Gastrocnemius medialis (tissue), 4 donors: Measurements from ENCODE around the gene KCNIP4. TPM values are rescaled to one million over a fixed set of nuclear protein-coding genes. Genes with fewer than 3 reads are reported as not detected.

Experiments
- ATAC-seq, 2 donors: fragments of 150-250 bp; one replicate each; pipeline ENCODE4 v1.9.1; 2016
- DNase-seq, 2 donors: peaks; one replicate each; pipeline ENCODE4 v3.0.0-alpha.2; 2019
- H3K27ac ChIP-seq, 4 donors: fragments of 200-600 bp; sonication (generic); 1 replicate in 1 of 4; 2 replicates in 3 of 4; pipeline ENCODE4 v1.5.1; 2016 to 2018; ENCODE audit warnings: mild to moderate bottlenecking in 2 of 4, moderate library complexity in 1 of 4
- H3K27me3 ChIP-seq, 3 donors: fragments of 200-600 bp; sonication (generic) in 2 of 3; 1 replicate in 1 of 3; 2 replicates in 2 of 3; pipeline versions ENCODE4 v1.5.1 to v1.6.0; 2016 to 2019; ENCODE audit warnings: mild to moderate bottlenecking in 1 of 3, moderate library complexity in 1 of 3
- H3K36me3 ChIP-seq, 2 donors: fragments of 200-600 bp; sonication (generic) in 1 of 2; one replicate each; pipeline ENCODE4 v1.5.1; 2017 to 2018
- H3K4me1 ChIP-seq, 2 donors: fragments of 200-600 bp; sonication (generic) in 1 of 2; one replicate each; pipeline ENCODE4 v1.5.1; 2016 to 2017; ENCODE audit warnings: mild to moderate bottlenecking in 2 of 2
- H3K4me3 ChIP-seq, 4 donors: fragments of 200-600 bp; sonication (generic) in 3 of 4; 1 replicate in 1 of 4; 2 replicates in 3 of 4; pipeline ENCODE4 v1.5.1; 2016 to 2019; ENCODE audit warnings: mild to moderate bottlenecking in 2 of 4
- H3K9me3 ChIP-seq, 3 donors: fragments of 200-600 bp; sonication (generic) in 2 of 3; 1 replicate in 1 of 3; 2 replicates in 2 of 3; pipeline ENCODE4 v1.5.1; 2016 to 2019
- CTCF ChIP-seq, 5 experiments: fragments of 450-650 bp in 3 of 5; fragments of 200-600 bp in 2 of 5; sonication (generic) in 2 of 5; IDR thresholded peaks in 4 of 5; conservative IDR thresholded peaks in 1 of 5; 1 replicate in 4 of 5; 2 replicates in 1 of 5; pipeline ENCODE4 v1.5.1; 2016 to 2019; ENCODE audit warnings: antibody characterized with exemption in 5 of 5, mild to moderate bottlenecking in 3 of 5, moderate library complexity in 3 of 5
- POLR2A ChIP-seq, 2 donors: fragments of 450-650 bp; IDR thresholded peaks; one replicate each; pipeline ENCODE4 v1.6.1; 2017; ENCODE audit warnings: antibody characterized with exemption in 2 of 2, mild to moderate bottlenecking in 2 of 2, moderate library complexity in 2 of 2
- in situ Hi-C, 4 donors: fragments of 200-750 bp; cut with MboI; loops; one replicate each; pipeline versions ENCODE4 v1.15.0 to v1.8.0; 2017; ENCODE audit warnings: low sequenced_read_pairs in 4 of 4
- intact Hi-C: fragments of 100-400 bp; cut with DNase I; formaldehyde crosslinking; loops from one replicate; pipeline ENCODE4 v1.15.1; 2023; ENCODE audit warnings: low total_unique reads
- total RNA-seq, 4 donors: library from RNA; depleted of rRNA; stranded (reverse); fragments of >200 nt; gene quantifications; one replicate each; pipeline versions ENCODE4 v1.1.0 to v1.2.3, GENCODE V29; 2016

KCNIP4 gene
- total RNA-seq, 4 donors from 2014 or later: not detected

- no peaks in the 10 kb centered on the region for H3K4me1 ChIP-seq
- no peak for TF ChIP-seq CTCF (IDR thresholded peaks at IDR 0.05 in 4 of 5, conservative IDR thresholded peaks at IDR 0.05 in 1 of 5)
- TF ChIP-seq POLR2A (IDR thresholded peaks at IDR 0.05): no peak
- intact Hi-C loops (loop anchor here (10.0 kb wide), 1 partner anchor 365 kb away; no protein-coding TSS in a partner anchor), in situ Hi-C loops (loop anchor here in 1 of 4 donors (25.0 kb wide), 1 partner anchor 377 kb away; no protein-coding TSS in a partner anchor)
- no peak overlapping the region for H3K27ac ChIP-seq
- no peak for DNase-seq
- no peaks in the 10 kb centered on the region for H3K36me3 ChIP-seq
- H3K9me3 ChIP-seq: no peaks in the 10 kb centered on the region
- H3K4me3 ChIP-seq: no peak overlapping the region
- H3K27me3 ChIP-seq: no peaks in the 10 kb centered on the region
- no peak for ATAC-seq
Observed at GRCh38 chr4:21139327-21139726, 809.2 kb downstream of the KCNIP4 start.

GRCh38 chr4:21136051-21136630 is 812.4 kb downstream of the KCNIP4 start:
- no peak overlapping the region for H3K4me3 ChIP-seq
- H3K27ac ChIP-seq: no peak overlapping the region
- ATAC-seq (no peak), DNase-seq (no peak)
- TF ChIP-seq POLR2A (IDR thresholded peaks at IDR 0.05): no peak
- TF ChIP-seq CTCF (IDR thresholded peaks at IDR 0.05 in 4 of 5, conservative IDR thresholded peaks at IDR 0.05 in 1 of 5): no peak
- no peaks in the 10 kb centered on the region for H3K9me3 ChIP-seq
- no peaks in the 10 kb centered on the region for H3K36me3 ChIP-seq
- H3K27me3 ChIP-seq: no peaks in the 10 kb centered on the region
- H3K4me1 ChIP-seq: no peaks in the 10 kb centered on the region
- intact Hi-C loops (loop anchor here (10.0 kb wide), 1 partner anchor 361 kb away; no protein-coding TSS in a partner anchor), in situ Hi-C loops (loop anchor here in 1 of 4 donors (25.0 kb wide), 1 partner anchor 374 kb away; no protein-coding TSS in a partner anchor)

- Histone ChIP-seq H3K27me3 (no peaks in the 10 kb centered on the region), H3K9me3 (no peaks in the 10 kb centered on the region), H3K4me3 (no peak overlapping the region), H3K27ac (no peak overlapping the region), H3K4me1 (no peaks in the 10 kb centered on the region), H3K36me3 (no peaks in the 10 kb centered on the region)
- intact Hi-C loops (loop anchor here (10.0 kb wide), 1 partner anchor 360 kb away; no protein-coding TSS in a partner anchor), in situ Hi-C loops (loop anchor here in 1 of 4 donors (25.0 kb wide), 1 partner anchor 373 kb away; no protein-coding TSS in a partner anchor)
- DNase-seq (no peak), ATAC-seq (no peak)
- TF ChIP-seq POLR2A (IDR thresholded peaks at IDR 0.05) (no peak), CTCF (IDR thresholded peaks at IDR 0.05 in 4 of 5, conservative IDR thresholded peaks at IDR 0.05 in 1 of 5) (no peak)
Observed at GRCh38 chr4:21134994-21135393, 813.6 kb downstream of the KCNIP4 start.

GRCh38 chr4:21130606-21131005 is 818.0 kb downstream of the KCNIP4 start:
- TF ChIP-seq POLR2A (IDR thresholded peaks at IDR 0.05) (no peak), CTCF (IDR thresholded peaks at IDR 0.05 in 4 of 5, conservative IDR thresholded peaks at IDR 0.05 in 1 of 5) (no peak)
- Histone ChIP-seq H3K27me3 (no peaks in the 10 kb centered on the region), H3K4me3 (no peak overlapping the region), H3K9me3 (no peaks in the 10 kb centered on the region), H3K4me1 (no peaks in the 10 kb centered on the region), H3K36me3 (no peaks in the 10 kb centered on the region), H3K27ac (no peak overlapping the region)
- intact Hi-C loops (loop anchor here (10.0 kb wide), 1 partner anchor 356 kb away; no protein-coding TSS in a partner anchor), in situ Hi-C loops (loop anchor here in 1 of 4 donors (25.0 kb wide), 1 partner anchor 368 kb away; no protein-coding TSS in a partner anchor)
- ATAC-seq (no peak), DNase-seq (no peak)
